GM11168 (cell line): ENCODE measurements around the gene ST6GALNAC2.
"Not testable (repeated sequence)": the region's sequence is repeated elsewhere in the genome, so short reads cannot be mapped to it uniquely, and the experiment has no call there.

ENCODE experiments used
- in situ Hi-C: fragments of 300-500 bp; cut with MboI; formaldehyde crosslinking; loops from one replicate; pipeline ENCODE4 v1.12.0; 2022; ENCODE audit warnings: low sequenced_read_pairs; ENCODE audit not compliant: unreplicated experiment

Gene ST6GALNAC2

GRCh38 chr17:76543482-76543825 lies 42.2 kb downstream of the ST6GALNAC2 start:
- in situ Hi-C loops, result no loop called here

GRCh38 chr17:76542984-76543383 lies 42.7 kb downstream of the ST6GALNAC2 start:
- in situ Hi-C loops, result no loop called here

GRCh38 chr17:76542566-76542971 lies 43.1 kb downstream of the ST6GALNAC2 start:
- in situ Hi-C loops, result no loop called here

- in situ Hi-C loops, result no loop called here
These were observed 43.8 kb downstream of the ST6GALNAC2 start for GRCh38 chr17:76541739-76542454.

- in situ Hi-C loops, result no loop called here
These were observed 45.0 kb downstream of the ST6GALNAC2 start for GRCh38 chr17:76540381-76541300.

DNA sequence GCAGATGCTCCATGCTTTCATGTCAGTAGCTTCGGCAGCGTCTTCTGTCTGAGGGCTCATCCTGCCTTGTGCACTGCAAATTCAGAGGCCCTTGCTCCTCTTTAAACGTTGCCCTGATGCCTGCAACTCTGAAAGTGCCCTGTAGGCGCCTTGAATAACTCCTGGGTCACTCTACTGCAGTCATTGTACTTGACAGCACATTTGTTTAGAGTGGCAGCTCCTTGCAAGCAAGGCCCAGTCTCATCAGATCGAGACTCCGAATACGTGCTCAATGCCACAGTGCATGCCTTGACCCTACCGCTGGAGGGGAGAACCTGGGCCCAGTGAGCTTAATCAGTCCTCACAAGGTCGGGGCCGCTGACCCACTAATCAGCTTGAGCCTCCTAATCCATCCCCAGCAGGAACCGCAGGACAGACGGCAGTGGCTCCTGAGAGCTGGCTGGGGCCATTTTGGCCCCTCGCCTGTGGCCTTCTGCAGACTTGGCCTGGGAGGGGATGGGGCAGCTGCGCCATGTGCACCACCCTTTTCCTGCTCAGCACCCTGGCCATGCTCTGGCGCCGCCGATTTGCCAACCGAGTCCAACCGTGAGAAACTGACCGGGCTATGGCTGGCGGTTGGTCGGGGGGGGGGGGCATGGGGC lies 45.9 kb downstream of the ST6GALNAC2 start, which contains the start of gene PRCD:
Gene PRCD (plus strand): TSS at position 414 of the 641 bp plus-strand sequence. CDS start 98 bp downstream, at position 512.
- in situ Hi-C loops, result no loop called here

DNA sequence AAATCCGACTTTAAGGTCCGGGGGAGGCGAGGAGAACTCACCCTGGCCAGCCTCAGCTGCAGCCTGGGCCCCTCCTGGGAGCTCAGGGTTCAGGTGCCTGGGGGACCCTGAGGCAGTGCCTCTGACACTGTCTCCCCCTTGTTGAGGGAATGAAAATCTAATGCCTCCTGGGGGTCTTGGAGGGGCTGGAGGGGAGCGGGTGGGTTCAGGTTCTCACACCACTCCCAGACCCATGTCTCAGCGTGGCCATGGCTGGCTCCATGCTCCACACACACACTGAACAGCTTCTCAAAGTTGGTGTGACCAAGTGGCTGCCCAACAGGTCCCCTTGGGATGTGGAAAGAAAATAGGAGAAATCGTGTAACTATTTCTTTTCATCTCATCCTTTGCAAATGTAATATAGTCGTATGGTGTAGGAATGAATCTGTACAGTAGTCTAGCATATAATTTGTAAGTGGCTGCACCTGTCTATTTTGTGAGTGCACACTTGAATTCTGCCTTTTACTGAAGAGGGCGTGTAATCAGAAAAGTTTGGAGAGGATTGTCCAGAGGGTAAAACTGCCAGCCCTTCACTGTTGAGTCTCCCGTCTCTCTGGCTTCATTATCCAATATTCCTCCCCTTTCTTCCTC lies 46.6 kb downstream of the ST6GALNAC2 start:
- in situ Hi-C loops, result no loop called here

DNA sequence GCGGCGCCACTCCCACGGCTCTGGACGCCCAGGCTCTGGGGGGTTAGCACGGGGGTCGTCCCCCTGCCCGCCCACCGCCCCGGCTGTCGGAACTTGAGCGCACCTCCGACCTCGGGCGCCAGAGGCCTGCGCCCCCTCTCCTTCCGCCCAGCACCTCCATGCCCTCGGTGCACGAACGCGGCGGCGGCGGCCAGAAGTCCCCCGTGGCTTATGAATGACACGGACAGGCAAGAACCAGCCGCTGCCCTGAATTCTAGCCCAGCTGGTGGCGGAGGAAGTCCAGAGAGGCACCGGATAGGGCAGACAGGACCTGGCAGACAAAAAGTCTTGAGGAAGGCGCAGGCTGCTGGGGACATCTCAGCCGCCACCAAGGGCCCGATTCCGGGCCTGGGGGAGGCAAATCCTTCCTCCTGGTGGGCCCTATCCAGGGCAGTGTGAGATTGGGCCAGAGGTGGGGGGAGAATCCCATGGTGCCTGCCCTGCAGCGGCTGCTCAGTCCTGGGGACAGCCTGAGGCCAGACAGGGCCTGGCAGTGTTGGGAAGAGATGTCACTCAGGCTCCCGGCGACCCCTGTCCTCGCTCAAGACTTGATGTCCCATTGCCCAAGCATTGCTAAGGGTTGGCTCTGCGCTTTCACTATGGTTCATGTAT lies 47.3 kb downstream of the ST6GALNAC2 start:
- in situ Hi-C loops, result no loop called here

DNA sequence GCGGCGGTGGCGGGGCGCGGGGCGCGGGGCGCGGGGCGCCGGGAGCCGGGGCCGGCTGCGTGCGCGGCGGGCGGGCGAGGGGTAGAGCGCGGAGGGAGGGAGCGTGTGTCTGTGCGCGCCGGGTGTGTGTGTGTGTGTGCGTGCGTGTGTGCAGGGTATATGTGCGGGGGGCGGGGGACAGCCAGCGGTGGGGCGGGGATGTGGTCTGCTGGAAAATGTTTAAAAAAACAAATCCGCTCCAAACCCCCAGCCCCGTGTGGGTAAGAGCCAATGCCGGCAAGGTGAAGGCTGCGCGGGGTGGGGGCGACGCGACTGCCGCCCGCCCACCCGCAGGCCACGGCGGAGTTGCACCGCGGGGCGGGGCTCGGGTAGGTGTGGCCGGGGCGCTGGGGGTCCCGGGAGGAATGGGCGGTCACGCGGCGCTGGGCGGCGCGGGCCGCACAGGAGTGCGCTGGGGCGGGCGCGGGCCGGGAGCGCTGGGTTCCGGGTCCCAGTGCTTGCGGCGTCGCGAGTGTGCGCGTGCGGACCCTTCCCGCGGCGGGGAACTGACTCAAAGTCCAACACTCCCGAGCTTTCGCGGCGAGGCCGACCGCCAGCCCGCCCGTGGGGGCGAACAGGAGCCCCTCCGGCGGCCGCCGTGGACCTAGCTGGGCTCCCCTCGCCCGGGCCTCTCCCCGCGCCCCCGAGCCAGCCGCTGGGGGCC lies 47.9 kb downstream of the ST6GALNAC2 start, which contains the start of gene CYGB:
Gene CYGB (minus strand): TSS at position 132 of the 703 bp plus-strand sequence. CDS start 167 bp downstream, outside the sequence.
- in situ Hi-C loops, result no loop called here

DNA sequence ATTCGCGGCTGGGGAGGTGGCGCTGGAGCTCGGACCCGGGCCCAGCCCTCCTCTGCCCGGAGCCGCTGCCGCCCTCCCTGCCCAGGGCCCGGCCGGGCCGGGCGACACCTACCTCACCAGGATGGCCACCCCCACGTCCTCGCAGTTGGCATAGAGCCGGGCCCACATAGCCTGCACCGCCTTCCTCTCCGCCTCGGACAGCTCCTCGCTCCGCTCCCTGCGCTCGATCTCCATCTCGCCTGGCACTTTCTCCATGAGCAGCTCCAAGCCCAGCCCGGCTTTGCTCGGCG lies 48.4 kb downstream of the ST6GALNAC2 start:
- in situ Hi-C loops, result no loop called here

DNA sequence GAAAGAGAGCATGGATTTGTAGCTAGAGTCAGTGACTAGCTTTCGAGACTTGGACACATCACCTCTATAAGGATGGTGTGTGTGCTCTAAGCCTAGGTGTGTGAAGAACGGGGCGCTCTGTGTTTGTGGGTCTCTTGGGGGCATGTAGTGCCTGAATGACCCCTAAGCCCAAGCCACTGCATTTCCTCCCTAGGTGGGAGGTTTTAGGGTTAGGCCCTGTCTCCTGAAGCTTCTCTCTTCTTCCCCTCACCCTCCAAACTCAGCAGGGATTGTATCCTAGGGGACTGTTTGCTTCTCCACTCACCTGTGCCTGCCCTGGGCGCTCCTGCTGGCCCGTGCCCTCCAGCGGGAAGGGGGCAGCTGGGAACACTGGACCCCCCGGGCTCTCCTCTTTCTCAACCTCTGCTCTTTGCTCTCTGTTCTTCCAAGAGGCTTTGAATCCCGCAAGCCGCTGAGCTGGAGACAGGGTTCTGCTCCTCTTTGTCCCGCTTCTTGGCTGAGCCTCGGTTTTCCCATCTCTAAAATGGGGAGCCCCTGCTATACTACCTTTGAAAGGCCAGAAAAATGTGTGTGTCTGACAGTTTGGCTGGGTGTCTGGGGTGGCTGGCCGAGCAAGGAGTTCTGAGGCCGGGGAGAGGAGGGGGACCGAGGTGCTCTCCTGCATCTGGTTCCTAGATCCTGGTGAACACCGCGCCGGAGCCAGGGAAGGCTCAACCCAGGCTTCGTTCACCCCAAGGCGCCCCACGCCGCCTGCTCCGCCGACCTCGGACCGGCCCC lies 49.0 kb downstream of the ST6GALNAC2 start:
- in situ Hi-C loops, result no loop called here

GRCh38 chr17:76535788-76536510 lies 49.7 kb downstream of the ST6GALNAC2 start:
- in situ Hi-C loops, result no loop called here

DNA sequence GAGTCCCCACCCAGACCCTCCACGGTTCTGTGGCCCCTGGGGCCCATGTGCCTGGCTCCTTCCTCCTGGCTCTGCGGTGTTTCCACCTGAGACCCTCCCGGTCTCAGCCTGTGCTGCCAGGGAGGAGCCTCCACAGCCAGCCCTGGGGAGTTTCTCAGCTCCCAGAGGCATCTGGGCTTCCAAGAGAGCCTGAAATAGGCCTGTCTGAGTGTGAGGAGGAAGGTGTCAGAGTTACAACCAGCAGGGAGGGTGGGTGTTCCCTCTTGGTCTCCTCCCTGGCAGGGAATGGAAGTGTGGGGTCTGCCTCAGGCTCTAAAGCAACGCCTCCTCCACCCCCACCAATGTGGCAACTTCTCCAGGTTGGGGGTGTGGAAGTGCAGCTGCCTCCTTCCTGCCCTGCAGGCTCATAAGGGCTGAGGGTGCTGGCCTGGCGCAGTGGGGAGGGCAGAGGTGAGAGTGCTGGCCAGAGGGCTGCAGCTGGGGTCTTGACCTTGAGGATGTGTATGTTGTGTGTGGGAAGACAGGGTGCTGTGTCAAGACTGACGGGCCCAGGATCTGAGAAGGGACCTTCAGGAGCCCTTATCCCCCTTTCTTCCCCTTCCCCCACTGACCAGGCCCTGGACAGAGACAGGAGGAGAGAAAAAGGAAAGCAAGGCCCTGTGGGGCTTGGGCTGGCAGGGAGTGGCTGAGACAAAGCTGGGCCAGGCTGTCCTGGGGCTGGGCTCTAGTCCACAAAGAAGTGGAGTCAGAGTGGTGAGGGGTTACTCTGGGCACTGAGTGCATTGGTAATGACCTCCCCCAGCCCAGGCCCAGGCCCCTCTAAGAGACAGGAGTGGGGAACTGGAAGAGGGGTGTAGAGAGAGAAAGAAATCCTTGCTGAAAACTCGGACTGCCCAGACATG lies 50.6 kb downstream of the ST6GALNAC2 start:
- in situ Hi-C loops, result no loop called here

GRCh38 chr17:76533640-76534359 lies 51.9 kb downstream of the ST6GALNAC2 start:
- in situ Hi-C loops, result not testable (repeated sequence)

DNA sequence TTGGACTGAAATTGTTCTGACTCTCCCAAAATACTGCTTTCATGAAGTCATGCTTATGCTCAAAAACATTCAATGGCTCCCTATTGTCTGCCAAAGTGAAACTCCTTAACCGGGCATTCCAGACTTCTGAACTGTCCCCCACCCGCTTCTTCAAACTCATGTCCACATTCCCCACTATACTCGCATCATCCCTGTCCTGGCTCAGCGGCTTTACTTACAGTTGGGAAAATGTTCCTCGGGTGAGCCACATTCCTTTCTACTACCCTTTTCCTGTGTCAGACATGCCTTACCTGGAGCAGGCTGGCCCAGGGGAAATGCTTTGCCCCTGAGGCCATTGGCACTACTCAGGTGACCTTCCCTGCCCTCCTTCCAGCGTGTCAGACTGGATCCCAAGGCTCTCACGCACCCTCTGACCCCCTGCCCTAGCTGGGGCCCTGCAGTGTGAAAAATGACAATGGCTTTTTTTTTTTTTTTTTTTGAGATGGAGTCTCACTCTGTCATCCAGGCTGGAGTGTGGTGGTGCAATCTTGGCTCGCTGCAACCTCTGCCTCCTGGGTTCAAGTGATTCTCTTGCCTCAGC lies 53.5 kb downstream of the ST6GALNAC2 start:
- in situ Hi-C loops, result no loop called here

DNA sequence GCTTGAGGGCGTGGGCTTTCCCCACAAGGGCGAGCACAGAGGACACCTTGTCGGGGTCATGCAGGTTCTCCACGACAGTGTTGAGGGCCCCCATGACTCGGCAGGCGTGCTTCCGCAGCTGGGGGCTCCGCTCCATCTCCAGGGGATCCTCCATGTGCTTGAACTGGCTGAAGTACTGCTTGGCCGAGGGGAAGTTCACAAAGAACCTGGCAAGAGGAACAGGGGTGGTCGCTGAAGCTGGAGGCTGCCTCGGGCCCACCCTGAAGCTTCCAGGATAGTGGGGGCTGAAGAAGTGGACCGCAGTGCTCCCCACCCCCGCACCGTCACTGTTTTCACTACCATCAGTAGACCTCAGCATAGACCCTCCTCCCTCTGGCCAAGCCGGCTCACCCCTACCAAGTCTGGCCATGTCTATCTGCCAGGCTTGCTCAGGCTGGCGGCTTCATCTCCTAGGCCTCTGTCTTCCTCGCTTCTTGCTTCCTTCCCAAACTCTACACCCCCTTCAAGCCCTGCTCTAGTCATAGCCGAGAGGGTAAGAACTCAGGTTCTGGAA lies 54.1 kb downstream of the ST6GALNAC2 start:
- in situ Hi-C loops, result no loop called here
